Transverse colon (tissue), 4 donors: ENCODE measurements around the gene WDR48. TPM values are rescaled to one million over a fixed set of nuclear protein-coding genes. Genes with fewer than 3 reads are reported as not detected.

Experiments used
- DNase-seq: peaks from one replicate; pipeline ENCODE4 v3.0.0-alpha.2; 2019
- H3K27ac ChIP-seq, 4 donors: fragments of 200-600 bp; sonication (generic); 2 replicates each; pipeline ENCODE4 v1.5.1; 2016 to 2018; ENCODE audit warnings: inconsistent platforms in 4 of 4
- H3K27me3 ChIP-seq: fragments of 200-600 bp; sonication (generic); 2 replicates; pipeline ENCODE4 v1.5.1; 2017; ENCODE audit warnings: inconsistent platforms
- H3K36me3 ChIP-seq, 4 donors: fragments of 200-600 bp; sonication (generic); 2 replicates each; pipeline ENCODE4 v1.5.1; 2017 to 2019; ENCODE audit warnings: inconsistent platforms in 4 of 4
- H3K4me1 ChIP-seq, 4 donors: fragments of 200-600 bp; sonication (generic); 2 replicates each; pipeline ENCODE4 v1.5.1; 2017 to 2020; ENCODE audit warnings: inconsistent platforms in 4 of 4
- H3K4me3 ChIP-seq, 4 donors: fragments of 200-600 bp; sonication (generic); 1 replicate in 1 of 4; 2 replicates in 3 of 4; pipeline versions ENCODE4 v1.5.1 to v1.6.1; 2017 to 2019; ENCODE audit warnings: inconsistent platforms in 4 of 4
- H3K9me3 ChIP-seq, 2 donors: fragments of 200-600 bp; sonication (generic); 2 replicates each; pipeline ENCODE4 v1.5.1; 2017 to 2019; ENCODE audit warnings: inconsistent platforms in 2 of 2
- CTCF ChIP-seq, 5 experiments: fragments of 200-600 bp in 3 of 5; fragments of 450-650 bp in 2 of 5; sonication (generic) in 3 of 5; IDR thresholded peaks; 1 replicate in 2 of 5; 2 replicates in 3 of 5; pipeline ENCODE4 v1.5.1; 2016 to 2017; ENCODE audit warnings: antibody characterized with exemption in 5 of 5, inconsistent platforms in 3 of 5, mild to moderate bottlenecking in 2 of 5, moderate library complexity in 1 of 5
- EP300 ChIP-seq: sonication (generic); formaldehyde crosslinking; IDR thresholded peaks from one replicate; pipeline ENCODE4 v1.6.1; 2017; ENCODE audit warnings: antibody characterized with exemption, low read depth
- POLR2A ChIP-seq: fragments of 450-650 bp; IDR thresholded peaks from one replicate; pipeline ENCODE4 v1.6.1; 2016; ENCODE audit warnings: antibody characterized with exemption, mild to moderate bottlenecking, moderate library complexity
- POLR2AphosphoS5 ChIP-seq, 3 donors: sonication (generic); formaldehyde crosslinking; IDR thresholded peaks; one replicate each; pipeline ENCODE4 v1.6.1; 2016; ENCODE audit warnings: antibody characterized with exemption in 3 of 3
- WGBS, 2 donors: methylation state at CpG; one replicate each; pipeline ENCODE4 v1.1.5; 2018; ENCODE audit warnings: low coverage in 1 of 2; 5-methylcytosine and 5-hydroxymethylcytosine counted together
- in situ Hi-C, 4 donors: fragments of 200-750 bp; cut with MboI; loops; one replicate each; pipeline versions ENCODE4 v1.15.0 to v1.15.1; 2017; ENCODE audit warnings: low sequenced_read_pairs in 3 of 4, low pct_ligation_motif_present in 1 of 4, low pct_unique_long_range_greater_than_20kb in 1 of 4
- intact Hi-C: fragments of 100-400 bp; cut with DNase I; formaldehyde crosslinking; loops from one replicate; pipeline ENCODE4 v1.15.1; 2023; ENCODE audit warnings: low total_unique reads
- total RNA-seq, 4 donors: library from RNA; depleted of rRNA; stranded (reverse); fragments of >200 nt; gene quantifications; one replicate each; pipeline ENCODE4 v1.1.0, GENCODE V29; 2016

WDR48 gene
- total RNA-seq, 4 donors from 2014 or later: 31.0 to 47.6 (median 36.2) TPM

- H3K27ac ChIP-seq: no peak overlapping the region
- intact Hi-C loops (no loop called here), in situ Hi-C loops (loop anchor here in 3 of 4 donors (10.0 kb wide), 1 partner anchor 162 kb away; the partner anchor contains the start of gene CX3CR1 (in 3 of the 3))
Measured at GRCh38 chr3:39122813-39123212, 71.0 kb downstream of the WDR48 start.

GRCh38 chr3:39124876-39125840, 73.3 kb downstream of the WDR48 start:
- intact Hi-C loops: no loop called here
- in situ Hi-C loops: loop anchor here in 3 of 4 donors (10.0 kb wide), 1 partner anchor 160 kb away; the partner anchor contains the start of gene CX3CR1 (in 3 of the 3)
- Histone ChIP-seq H3K27me3 (no peaks in the 10 kb centered on the region), H3K4me3 (no peak overlapping the region), H3K27ac (peak overlapping the region in 2 of 4 donors; percentile 17 to 20), H3K9me3 (no peaks in the 10 kb centered on the region), H3K36me3 (no peaks in the 10 kb centered on the region), H3K4me1 (peaks cover 2 to 10% (median 8%) of the 10 kb centered on the region in 4 donors)
- DNase-seq: peak; percentile 49
- 67% methylated on average over 5 of the region's 5 CpGs; no CpG with 5 or more reads in 1 of the 2 donors for WGBS, 2 donors
- TF ChIP-seq POLR2A: no peak
- TF ChIP-seq EP300: no peak
- TF ChIP-seq CTCF (IDR thresholded peaks at IDR 0.05): peak; percentile 28 to 57 (median 41)

More at GRCh38 chr3:39122813-39123212, 71.0 kb downstream of the WDR48 start:
- no peaks in the 10 kb centered on the region for H3K36me3 ChIP-seq
- no peak for DNase-seq
- 65 to 80% methylated on average over 1 of the region's 1 CpG for WGBS, 2 donors
- H3K27me3 ChIP-seq: no peaks in the 10 kb centered on the region
- TF ChIP-seq POLR2AphosphoS5 (IDR thresholded peaks at IDR 0.05) (no peak), EP300 (no peak), POLR2A (no peak), CTCF (IDR thresholded peaks at IDR 0.05) (no peak)
- H3K4me1 ChIP-seq: peaks cover 2 to 10% (median 8%) of the 10 kb centered on the region in 4 donors
- H3K9me3 ChIP-seq: no peaks in the 10 kb centered on the region
- no peak overlapping the region for H3K4me3 ChIP-seq

DNA sequence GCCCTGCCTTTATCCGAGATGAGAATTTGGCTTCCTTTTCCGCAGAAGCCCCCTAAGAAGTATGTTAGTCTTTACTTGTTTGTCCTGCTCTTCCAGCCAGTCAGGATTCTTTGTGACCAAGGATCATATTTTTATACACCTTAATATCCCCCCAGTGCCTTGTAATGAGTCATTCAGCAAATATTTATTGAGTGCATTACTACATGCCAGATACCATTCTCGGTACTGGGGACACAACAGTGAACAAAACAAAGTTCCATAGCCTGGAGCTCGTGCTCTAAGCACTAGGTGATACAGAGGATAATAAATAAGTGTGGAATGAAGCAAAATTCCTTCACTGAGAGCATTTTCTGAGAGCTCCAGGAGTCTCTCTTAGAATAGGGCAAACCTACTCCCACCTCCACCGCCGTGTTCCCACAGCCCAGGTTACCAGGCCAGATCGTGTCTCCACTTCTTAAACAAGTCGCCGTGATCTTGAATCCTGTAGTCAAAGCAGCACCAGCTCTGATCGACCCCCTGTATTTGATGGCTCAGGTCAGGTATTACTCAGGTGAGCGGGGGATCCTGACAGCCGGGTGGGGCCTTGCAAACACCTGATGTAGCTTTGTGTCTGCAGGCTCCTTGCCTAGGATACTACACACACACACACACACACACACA, 74.2 kb downstream of the WDR48 start:
- in situ Hi-C loops: loop anchor here in 3 of 4 donors (10.0 kb wide), 1 partner anchor 159 kb away; the partner anchor contains the start of gene CX3CR1 (in 3 of the 3)
- 63% methylated on average over 12 of the region's 12 CpGs; no CpG with 5 or more reads in 1 of the 2 donors for WGBS, 2 donors

More for the DNA sequence above, 74.2 kb downstream of the WDR48 start:
- no peak for DNase-seq
- H3K27ac ChIP-seq: peak overlapping the region in 2 of 4 donors; percentile 17 to 20
- intact Hi-C loops: loop anchor here (2.0 kb wide), 1 partner anchor 163 kb away; no protein-coding TSS in a partner anchor
- peaks cover 2 to 10% (median 8%) of the 10 kb centered on the region in 4 donors for H3K4me1 ChIP-seq
- H3K27me3 ChIP-seq: no peaks in the 10 kb centered on the region
- H3K36me3 ChIP-seq: no peaks in the 10 kb centered on the region
- TF ChIP-seq EP300 (no peak), CTCF (IDR thresholded peaks at IDR 0.05) (no peak), POLR2AphosphoS5 (IDR thresholded peaks at IDR 0.05) (no peak), POLR2A (no peak)
- no peaks in the 10 kb centered on the region for H3K9me3 ChIP-seq
- no peak overlapping the region for H3K4me3 ChIP-seq
